Measurements from ENCODE around the gene LIPC. TPM values are rescaled to one million over a fixed set of nuclear protein-coding genes. Genes with fewer than 3 reads are reported as not detected.

The LIPC gene
- total RNA-seq, 3 donors from 2014 or later (not counting 1 experiment from before 2014, with no cell fraction given): 5.3 to 7.1 (median 5.3) TPM

DNA sequence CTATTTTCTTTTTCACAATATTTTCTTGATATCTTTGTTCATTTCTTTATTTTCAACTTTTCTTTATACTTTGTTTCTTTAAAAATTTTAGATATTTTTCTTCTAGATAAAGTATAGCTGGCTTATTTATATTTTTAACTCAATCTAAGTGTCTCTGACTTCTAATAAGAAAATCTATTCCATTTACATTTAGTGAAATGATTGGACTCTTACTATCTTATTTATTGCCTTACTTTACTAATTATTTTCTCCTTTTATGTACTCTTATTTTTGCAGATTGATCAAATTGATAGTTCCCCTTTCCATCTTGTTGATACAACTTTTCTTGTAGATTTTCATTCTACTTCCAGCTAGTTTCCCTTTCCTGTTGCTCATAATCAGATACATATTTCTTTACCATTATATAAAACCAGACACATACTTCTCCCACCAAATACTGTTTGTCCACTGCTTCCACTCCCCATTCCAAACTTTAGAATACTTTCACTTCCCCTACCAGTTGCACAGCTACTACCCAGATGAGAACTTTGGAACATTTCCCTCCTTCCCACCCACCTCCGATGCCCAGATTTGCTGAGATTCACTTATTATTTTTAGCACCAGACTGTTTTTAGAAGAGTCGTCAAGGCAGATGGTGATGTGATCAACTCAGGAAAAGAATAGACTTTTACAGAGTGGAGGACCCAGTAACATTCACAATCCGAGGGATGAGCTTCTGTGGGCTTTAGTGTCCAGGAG, 151.5 kb downstream of the LIPC start:
- no peak for ATAC-seq
- H3K27ac Mint-ChIP-seq: no peak overlapping the region
- no peak overlapping the region for H3K4me3 Mint-ChIP-seq
- peaks cover 3 to 6% of the 10 kb centered on the region in 2 donors for H3K9me3 Mint-ChIP-seq
- WGBS (ENCODE audit: insufficient coverage): 95% methylated on average over 3 of the region's 3 CpGs
- Histone ChIP-seq H3K27ac (ENCODE audit: low read length) (no peak overlapping the region), H3K27me3 (ENCODE audit: control insufficient read depth, insufficient read depth, low read length) (no peaks in the 10 kb centered on the region), H3K36me3 (ENCODE audit: control insufficient read depth, insufficient read depth, low read length) (no peaks in the 10 kb centered on the region), H3K9me3 (ENCODE audit: control insufficient read depth, insufficient read depth, low read length) (no peaks in the 10 kb centered on the region), H3K4me1 (ENCODE audit: control insufficient read depth, insufficient read depth, low read length) (peaks cover 8% of the 10 kb centered on the region), H3K4me3 (ENCODE audit: low read length) (no peak overlapping the region)
- DNase-seq: no peak
- intact Hi-C loops (cut with micrococcal nuclease): no loop called here
- no peaks in the 10 kb centered on the region for H3K36me3 Mint-ChIP-seq
- no peaks in the 10 kb centered on the region for H3K27me3 Mint-ChIP-seq (ENCODE audit: low read depth in 2 of 2)
- TF ChIP-seq, protein P1, sequence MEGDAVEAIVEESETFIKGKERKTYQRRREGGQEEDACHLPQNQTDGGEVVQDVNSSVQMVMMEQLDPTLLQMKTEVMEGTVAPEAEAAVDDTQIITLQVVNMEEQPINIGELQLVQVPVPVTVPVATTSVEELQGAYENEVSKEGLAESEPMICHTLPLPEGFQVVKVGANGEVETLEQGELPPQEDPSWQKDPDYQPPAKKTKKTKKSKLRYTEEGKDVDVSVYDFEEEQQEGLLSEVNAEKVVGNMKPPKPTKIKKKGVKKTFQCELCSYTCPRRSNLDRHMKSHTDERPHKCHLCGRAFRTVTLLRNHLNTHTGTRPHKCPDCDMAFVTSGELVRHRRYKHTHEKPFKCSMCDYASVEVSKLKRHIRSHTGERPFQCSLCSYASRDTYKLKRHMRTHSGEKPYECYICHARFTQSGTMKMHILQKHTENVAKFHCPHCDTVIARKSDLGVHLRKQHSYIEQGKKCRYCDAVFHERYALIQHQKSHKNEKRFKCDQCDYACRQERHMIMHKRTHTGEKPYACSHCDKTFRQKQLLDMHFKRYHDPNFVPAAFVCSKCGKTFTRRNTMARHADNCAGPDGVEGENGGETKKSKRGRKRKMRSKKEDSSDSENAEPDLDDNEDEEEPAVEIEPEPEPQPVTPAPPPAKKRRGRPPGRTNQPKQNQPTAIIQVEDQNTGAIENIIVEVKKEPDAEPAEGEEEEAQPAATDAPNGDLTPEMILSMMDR (IDR thresholded peaks at IDR 0.05): no peak
- H3K4me1 Mint-ChIP-seq: peaks cover 20 to 29% of the 10 kb centered on the region in 2 donors

DNA sequence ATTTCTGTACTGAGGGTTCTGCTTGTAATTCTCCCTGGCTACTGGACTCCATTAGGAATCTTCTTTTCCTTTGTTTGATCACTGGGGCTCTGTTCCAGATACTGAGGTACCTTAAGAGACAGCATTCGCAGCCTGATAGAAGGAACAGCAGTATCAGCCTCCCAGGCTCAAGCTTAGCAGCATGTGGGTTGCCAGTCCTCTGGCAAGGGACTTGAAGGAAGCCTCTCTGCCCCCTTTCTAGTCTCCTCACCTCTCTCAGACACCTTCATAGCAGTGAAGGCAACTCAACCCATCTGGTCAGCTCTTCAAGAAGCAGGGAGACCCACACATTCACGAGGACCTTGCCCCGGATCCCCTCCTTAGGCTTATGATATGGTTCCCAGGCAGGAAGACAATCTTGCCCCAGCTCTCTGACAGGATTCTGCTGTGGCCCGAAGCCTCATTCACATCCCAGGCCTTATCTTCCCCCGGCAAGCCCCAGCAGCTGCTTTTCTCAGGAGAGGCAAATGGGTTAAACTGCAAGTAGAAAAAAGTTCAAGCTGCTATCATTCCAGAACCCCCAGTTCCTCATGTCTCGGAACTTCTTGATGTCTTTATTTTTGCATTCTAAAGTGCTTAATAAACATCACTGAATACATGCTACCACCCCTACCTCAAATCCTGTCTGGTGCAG, 153.1 kb downstream of the LIPC start:
- Histone ChIP-seq H3K36me3 (ENCODE audit: control insufficient read depth, insufficient read depth, low read length) (no peaks in the 10 kb centered on the region), H3K27ac (ENCODE audit: low read length) (no peak overlapping the region), H3K9me3 (ENCODE audit: control insufficient read depth, insufficient read depth, low read length) (no peaks in the 10 kb centered on the region), H3K4me3 (ENCODE audit: low read length) (no peak overlapping the region), H3K27me3 (ENCODE audit: control insufficient read depth, insufficient read depth, low read length) (no peaks in the 10 kb centered on the region), H3K4me1 (ENCODE audit: control insufficient read depth, insufficient read depth, low read length) (peaks cover 8% of the 10 kb centered on the region)
- Mint-ChIP-seq H3K4me3 (no peak overlapping the region), H3K27me3 (ENCODE audit: low read depth in 2 of 2) (no peaks in the 10 kb centered on the region), H3K27ac (peak overlapping the region; percentile 2 to 17), H3K4me1 (peaks cover 20 to 35% of the 10 kb centered on the region in 2 donors), H3K9me3 (peaks cover 3 to 6% of the 10 kb centered on the region in 2 donors), H3K36me3 (no peaks in the 10 kb centered on the region)
- intact Hi-C loops (cut with micrococcal nuclease): no loop called here
- ATAC-seq: no peak
- TF ChIP-seq, protein P1 (IDR thresholded peaks at IDR 0.05): no peak
- WGBS (ENCODE audit: insufficient coverage): 75% methylated on average over 6 of the region's 6 CpGs
- DNase-seq: no peak

- peaks cover 20 to 41% of the 10 kb centered on the region in 2 donors for H3K4me1 Mint-ChIP-seq
- Histone ChIP-seq H3K4me3 (ENCODE audit: low read length) (no peak overlapping the region), H3K36me3 (ENCODE audit: control insufficient read depth, insufficient read depth, low read length) (no peaks in the 10 kb centered on the region), H3K27ac (ENCODE audit: low read length) (no peak overlapping the region), H3K4me1 (ENCODE audit: control insufficient read depth, insufficient read depth, low read length) (peaks cover 8% of the 10 kb centered on the region), H3K27me3 (ENCODE audit: control insufficient read depth, insufficient read depth, low read length) (no peaks in the 10 kb centered on the region), H3K9me3 (ENCODE audit: control insufficient read depth, insufficient read depth, low read length) (no peaks in the 10 kb centered on the region)
- DNase-seq (no peak), ATAC-seq (no peak)
- WGBS (ENCODE audit: insufficient coverage): 57% methylated on average over 5 of the region's 5 CpGs
- H3K36me3 Mint-ChIP-seq: no peaks in the 10 kb centered on the region
- TF ChIP-seq, protein P1 (IDR thresholded peaks at IDR 0.05): no peak
- H3K4me3 Mint-ChIP-seq: no peak overlapping the region
- peaks cover 3 to 6% of the 10 kb centered on the region in 2 donors for H3K9me3 Mint-ChIP-seq
- H3K27ac Mint-ChIP-seq: peak overlapping the region; percentile 2 to 17
- intact Hi-C loops (cut with micrococcal nuclease): no loop called here
- no peaks in the 10 kb centered on the region for H3K27me3 Mint-ChIP-seq (ENCODE audit: low read depth in 2 of 2)
Measured at GRCh38 chr15:58585693-58586443, 154.1 kb downstream of the LIPC start.
